GM23338 (cell line): Measurements from ENCODE around the gene CXCL6.

Source experiments
- CREB1 ChIP-seq: fragments of 250-450 bp; sonication (Bioruptor Pico); IDR thresholded peaks from 2 replicates; pipeline ENCODE4 v1.5.0; 2020; ENCODE audit warnings: low read depth, mild to moderate bottlenecking, moderate library complexity
- EZH2 ChIP-seq: fragments of 200-600 bp; sonication (generic); IDR thresholded peaks from one replicate; pipeline ENCODE4 v1.8.0; 2017; ENCODE audit warnings: antibody characterized with exemption, mild to moderate bottlenecking, low read depth; ENCODE audit not compliant: unreplicated experiment
- EZH2phosphoT487 ChIP-seq: fragments of 200-600 bp; sonication (generic); IDR thresholded peaks from one replicate; pipeline ENCODE4 v1.8.1; 2018; ENCODE audit warnings: antibody characterized with exemption; ENCODE audit not compliant: unreplicated experiment
- JUNB ChIP-seq: IDR thresholded peaks from one replicate; pipeline ENCODE4 v1.6.1; 2016; ENCODE audit warnings: antibody characterized with exemption; ENCODE audit not compliant: unreplicated experiment
- POLR2AphosphoS5 ChIP-seq: IDR thresholded peaks from 2 replicates; pipeline ENCODE4 v1.6.1; 2016; ENCODE audit warnings: antibody characterized with exemption, low read depth
- TF ChIP-seq, protein P1 (sequence below), 2 experiments: fragments of 200-600 bp in 1 of 2; sonication (generic) in 1 of 2; conservative IDR thresholded peaks; 2 replicates each; pipeline versions ENCODE4 v1.5.1 to v1.6.1; 2016 to 2017; ENCODE audit warnings: antibody characterized with exemption in 2 of 2, low read depth in 2 of 2, mild to moderate bottlenecking in 2 of 2, moderate library complexity in 1 of 2
- TF ChIP-seq, protein P2 (sequence below): IDR thresholded peaks from one replicate; pipeline ENCODE4 v1.6.1; 2018; ENCODE audit warnings: antibody characterized with exemption; ENCODE audit not compliant: unreplicated experiment
- TF ChIP-seq, protein P3 (sequence below): IDR thresholded peaks from 2 replicates; pipeline ENCODE4 v1.6.1; 2016; ENCODE audit warnings: antibody characterized with exemption

DNA sequence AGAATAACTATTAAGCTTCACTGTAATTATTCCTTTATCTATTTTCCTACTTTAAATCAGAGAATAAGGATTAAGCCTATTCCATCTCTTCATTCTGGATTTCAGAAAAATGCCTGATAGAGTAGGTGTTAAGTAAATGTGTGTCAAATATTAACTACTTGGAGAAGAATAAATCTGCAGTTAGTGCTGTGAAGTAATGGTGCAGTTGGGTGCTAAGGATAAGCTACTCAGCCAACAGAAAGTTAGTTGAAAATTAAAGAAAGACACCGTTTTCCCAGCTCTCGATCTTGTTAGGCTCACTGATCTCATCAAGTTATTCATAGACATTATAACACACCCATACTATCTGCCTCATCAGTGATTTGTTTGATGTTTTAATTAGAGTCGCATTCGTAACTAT, 23.7 kb downstream of the CXCL6 start:
- TF ChIP-seq, protein P1, sequence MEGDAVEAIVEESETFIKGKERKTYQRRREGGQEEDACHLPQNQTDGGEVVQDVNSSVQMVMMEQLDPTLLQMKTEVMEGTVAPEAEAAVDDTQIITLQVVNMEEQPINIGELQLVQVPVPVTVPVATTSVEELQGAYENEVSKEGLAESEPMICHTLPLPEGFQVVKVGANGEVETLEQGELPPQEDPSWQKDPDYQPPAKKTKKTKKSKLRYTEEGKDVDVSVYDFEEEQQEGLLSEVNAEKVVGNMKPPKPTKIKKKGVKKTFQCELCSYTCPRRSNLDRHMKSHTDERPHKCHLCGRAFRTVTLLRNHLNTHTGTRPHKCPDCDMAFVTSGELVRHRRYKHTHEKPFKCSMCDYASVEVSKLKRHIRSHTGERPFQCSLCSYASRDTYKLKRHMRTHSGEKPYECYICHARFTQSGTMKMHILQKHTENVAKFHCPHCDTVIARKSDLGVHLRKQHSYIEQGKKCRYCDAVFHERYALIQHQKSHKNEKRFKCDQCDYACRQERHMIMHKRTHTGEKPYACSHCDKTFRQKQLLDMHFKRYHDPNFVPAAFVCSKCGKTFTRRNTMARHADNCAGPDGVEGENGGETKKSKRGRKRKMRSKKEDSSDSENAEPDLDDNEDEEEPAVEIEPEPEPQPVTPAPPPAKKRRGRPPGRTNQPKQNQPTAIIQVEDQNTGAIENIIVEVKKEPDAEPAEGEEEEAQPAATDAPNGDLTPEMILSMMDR (conservative IDR thresholded peaks at IDR 0.05; ENCODE audit: low read depth in 2 of 2) = no peak
- TF ChIP-seq POLR2AphosphoS5 (no peak), EZH2 (no peak), JUNB (no peak), CREB1 (CRISPR knock-in tag) (no peak), EZH2phosphoT487 (no peak)
- TF ChIP-seq, protein P2, sequence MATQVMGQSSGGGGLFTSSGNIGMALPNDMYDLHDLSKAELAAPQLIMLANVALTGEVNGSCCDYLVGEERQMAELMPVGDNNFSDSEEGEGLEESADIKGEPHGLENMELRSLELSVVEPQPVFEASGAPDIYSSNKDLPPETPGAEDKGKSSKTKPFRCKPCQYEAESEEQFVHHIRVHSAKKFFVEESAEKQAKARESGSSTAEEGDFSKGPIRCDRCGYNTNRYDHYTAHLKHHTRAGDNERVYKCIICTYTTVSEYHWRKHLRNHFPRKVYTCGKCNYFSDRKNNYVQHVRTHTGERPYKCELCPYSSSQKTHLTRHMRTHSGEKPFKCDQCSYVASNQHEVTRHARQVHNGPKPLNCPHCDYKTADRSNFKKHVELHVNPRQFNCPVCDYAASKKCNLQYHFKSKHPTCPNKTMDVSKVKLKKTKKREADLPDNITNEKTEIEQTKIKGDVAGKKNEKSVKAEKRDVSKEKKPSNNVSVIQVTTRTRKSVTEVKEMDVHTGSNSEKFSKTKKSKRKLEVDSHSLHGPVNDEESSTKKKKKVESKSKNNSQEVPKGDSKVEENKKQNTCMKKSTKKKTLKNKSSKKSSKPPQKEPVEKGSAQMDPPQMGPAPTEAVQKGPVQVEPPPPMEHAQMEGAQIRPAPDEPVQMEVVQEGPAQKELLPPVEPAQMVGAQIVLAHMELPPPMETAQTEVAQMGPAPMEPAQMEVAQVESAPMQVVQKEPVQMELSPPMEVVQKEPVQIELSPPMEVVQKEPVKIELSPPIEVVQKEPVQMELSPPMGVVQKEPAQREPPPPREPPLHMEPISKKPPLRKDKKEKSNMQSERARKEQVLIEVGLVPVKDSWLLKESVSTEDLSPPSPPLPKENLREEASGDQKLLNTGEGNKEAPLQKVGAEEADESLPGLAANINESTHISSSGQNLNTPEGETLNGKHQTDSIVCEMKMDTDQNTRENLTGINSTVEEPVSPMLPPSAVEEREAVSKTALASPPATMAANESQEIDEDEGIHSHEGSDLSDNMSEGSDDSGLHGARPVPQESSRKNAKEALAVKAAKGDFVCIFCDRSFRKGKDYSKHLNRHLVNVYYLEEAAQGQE = no peak
- TF ChIP-seq, protein P3, sequence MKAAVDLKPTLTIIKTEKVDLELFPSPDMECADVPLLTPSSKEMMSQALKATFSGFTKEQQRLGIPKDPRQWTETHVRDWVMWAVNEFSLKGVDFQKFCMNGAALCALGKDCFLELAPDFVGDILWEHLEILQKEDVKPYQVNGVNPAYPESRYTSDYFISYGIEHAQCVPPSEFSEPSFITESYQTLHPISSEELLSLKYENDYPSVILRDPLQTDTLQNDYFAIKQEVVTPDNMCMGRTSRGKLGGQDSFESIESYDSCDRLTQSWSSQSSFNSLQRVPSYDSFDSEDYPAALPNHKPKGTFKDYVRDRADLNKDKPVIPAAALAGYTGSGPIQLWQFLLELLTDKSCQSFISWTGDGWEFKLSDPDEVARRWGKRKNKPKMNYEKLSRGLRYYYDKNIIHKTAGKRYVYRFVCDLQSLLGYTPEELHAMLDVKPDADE = no peak
